Measurements from ENCODE around the gene CDH20. TPM values are rescaled to one million over a fixed set of nuclear protein-coding genes. Genes with fewer than 3 reads are reported as not detected.

Gene CDH20
- total RNA-seq, 4 donors from 2014 or later = 5.9 TPM; not detected in 3

DNA sequence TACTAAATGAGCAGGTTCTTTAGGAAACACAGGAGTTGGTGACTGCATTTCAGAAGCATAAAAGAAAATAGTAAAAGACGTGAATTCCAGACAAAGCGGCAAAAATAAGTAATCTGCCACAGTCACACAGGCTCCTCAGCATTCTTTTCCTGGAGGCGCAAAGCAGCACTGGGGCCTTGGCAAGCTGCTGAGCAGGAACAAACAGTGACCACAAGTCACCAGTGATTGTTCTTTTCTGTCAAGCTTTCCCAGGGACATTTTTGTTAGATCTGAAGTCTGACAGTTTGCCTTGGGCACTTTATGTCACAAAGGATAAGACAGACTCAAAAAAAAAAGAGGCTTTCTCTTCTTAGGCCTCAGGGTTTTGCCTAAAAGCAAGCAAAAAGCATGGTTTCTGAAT, 216.2 kb downstream of the CDH20 start:
- Histone ChIP-seq H3K27ac (no peak overlapping the region), H3K27me3 (no peaks in the 10 kb centered on the region), H3K36me3 (no peaks in the 10 kb centered on the region), H3K4me1 (peaks cover 0 to 10% of the 10 kb centered on the region in 2 donors), H3K9me3 (no peaks in the 10 kb centered on the region), H3K4me3 (no peak overlapping the region)
- TF ChIP-seq POLR2A (IDR thresholded peaks at IDR 0.05) = no peak
- TF ChIP-seq, protein P1, sequence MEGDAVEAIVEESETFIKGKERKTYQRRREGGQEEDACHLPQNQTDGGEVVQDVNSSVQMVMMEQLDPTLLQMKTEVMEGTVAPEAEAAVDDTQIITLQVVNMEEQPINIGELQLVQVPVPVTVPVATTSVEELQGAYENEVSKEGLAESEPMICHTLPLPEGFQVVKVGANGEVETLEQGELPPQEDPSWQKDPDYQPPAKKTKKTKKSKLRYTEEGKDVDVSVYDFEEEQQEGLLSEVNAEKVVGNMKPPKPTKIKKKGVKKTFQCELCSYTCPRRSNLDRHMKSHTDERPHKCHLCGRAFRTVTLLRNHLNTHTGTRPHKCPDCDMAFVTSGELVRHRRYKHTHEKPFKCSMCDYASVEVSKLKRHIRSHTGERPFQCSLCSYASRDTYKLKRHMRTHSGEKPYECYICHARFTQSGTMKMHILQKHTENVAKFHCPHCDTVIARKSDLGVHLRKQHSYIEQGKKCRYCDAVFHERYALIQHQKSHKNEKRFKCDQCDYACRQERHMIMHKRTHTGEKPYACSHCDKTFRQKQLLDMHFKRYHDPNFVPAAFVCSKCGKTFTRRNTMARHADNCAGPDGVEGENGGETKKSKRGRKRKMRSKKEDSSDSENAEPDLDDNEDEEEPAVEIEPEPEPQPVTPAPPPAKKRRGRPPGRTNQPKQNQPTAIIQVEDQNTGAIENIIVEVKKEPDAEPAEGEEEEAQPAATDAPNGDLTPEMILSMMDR (IDR thresholded peaks at IDR 0.05) = no peak
- no peak for DNase-seq
- intact Hi-C loops (cut with DNase I; ENCODE audit: low total_unique reads) = no loop called here

GRCh38 chr18:61549889-61550288, 216.7 kb downstream of the CDH20 start:
- intact Hi-C loops (cut with DNase I; ENCODE audit: low total_unique reads) = no loop called here
- Histone ChIP-seq H3K4me3 (no peak overlapping the region), H3K27ac (no peak overlapping the region), H3K27me3 (no peaks in the 10 kb centered on the region), H3K9me3 (no peaks in the 10 kb centered on the region), H3K4me1 (peaks cover 0 to 10% of the 10 kb centered on the region in 2 donors), H3K36me3 (no peaks in the 10 kb centered on the region)
- no peak for TF ChIP-seq POLR2A (IDR thresholded peaks at IDR 0.05)
- TF ChIP-seq, protein P1 (IDR thresholded peaks at IDR 0.05) = no peak
- no peak for DNase-seq

DNA sequence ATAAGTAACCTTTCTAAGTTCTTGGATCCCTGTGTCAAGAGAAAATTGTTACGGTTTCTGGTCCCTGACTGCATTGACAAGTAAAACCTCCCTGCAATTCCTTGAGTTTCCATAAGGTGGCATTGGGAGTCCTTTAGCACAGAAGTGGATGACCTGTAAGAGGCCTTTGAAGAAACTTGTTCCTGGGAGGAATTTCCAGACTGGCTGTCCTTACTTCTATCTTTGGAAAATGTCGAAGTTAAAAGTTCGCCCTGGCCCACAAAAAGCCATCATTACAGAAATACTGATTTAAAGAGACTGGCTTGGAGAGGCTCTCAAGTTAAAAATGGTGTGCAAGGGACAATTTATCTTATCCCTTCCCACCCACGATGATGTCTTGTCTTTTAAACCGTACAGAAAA, 218.4 kb downstream of the CDH20 start:
- Histone ChIP-seq H3K36me3 (no peaks in the 10 kb centered on the region), H3K27ac (no peak overlapping the region), H3K9me3 (no peaks in the 10 kb centered on the region), H3K27me3 (no peaks in the 10 kb centered on the region), H3K4me1 (peaks cover 0 to under 1% of the 10 kb centered on the region in 2 donors), H3K4me3 (no peak overlapping the region)
- TF ChIP-seq POLR2A (IDR thresholded peaks at IDR 0.05) = no peak
- TF ChIP-seq, protein P1 (IDR thresholded peaks at IDR 0.05) = peak; percentile 83 to 90 (median 87)
- peak in 1 of 2 donors; percentile 65 for DNase-seq
- intact Hi-C loops (cut with DNase I; ENCODE audit: low total_unique reads) = no loop called here

- Histone ChIP-seq H3K9me3 (no peaks in the 10 kb centered on the region), H3K4me3 (no peak overlapping the region), H3K27ac (no peak overlapping the region), H3K4me1 (no peaks in the 10 kb centered on the region), H3K27me3 (no peaks in the 10 kb centered on the region), H3K36me3 (no peaks in the 10 kb centered on the region)
- no peak for TF ChIP-seq POLR2A (IDR thresholded peaks at IDR 0.05)
- TF ChIP-seq, protein P1 (IDR thresholded peaks at IDR 0.05) = no peak
- no peak for DNase-seq
- intact Hi-C loops (cut with DNase I; ENCODE audit: low total_unique reads) = no loop called here
Observed at GRCh38 chr18:61553045-61553659, 219.9 kb downstream of the CDH20 start.

DNA sequence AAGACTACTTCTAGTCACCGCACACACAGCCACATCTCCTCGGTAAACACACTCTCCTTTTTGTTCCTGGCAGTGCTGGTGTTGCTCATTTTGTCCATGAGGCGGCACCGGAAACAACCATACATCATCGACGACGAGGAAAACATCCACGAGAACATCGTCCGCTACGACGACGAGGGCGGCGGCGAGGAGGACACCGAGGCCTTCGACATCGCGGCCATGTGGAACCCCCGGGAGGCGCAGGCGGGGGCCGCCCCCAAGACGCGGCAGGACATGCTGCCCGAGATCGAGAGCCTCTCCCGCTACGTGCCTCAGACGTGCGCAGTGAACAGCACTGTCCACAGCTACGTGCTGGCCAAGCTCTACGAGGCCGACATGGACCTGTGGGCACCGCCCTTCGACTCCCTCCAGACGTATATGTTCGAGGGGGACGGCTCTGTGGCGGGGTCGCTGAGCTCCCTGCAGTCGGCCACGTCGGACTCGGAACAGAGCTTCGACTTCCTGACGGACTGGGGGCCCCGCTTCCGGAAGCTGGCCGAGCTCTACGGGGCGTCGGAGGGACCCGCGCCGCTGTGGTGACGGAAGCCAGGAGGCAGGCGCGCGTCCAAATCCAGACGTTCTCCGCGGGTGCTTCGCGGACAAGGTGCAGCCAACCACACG, 221.0 kb downstream of the CDH20 start:
- Histone ChIP-seq H3K36me3 (no peaks in the 10 kb centered on the region), H3K4me3 (no peak overlapping the region), H3K4me1 (no peaks in the 10 kb centered on the region), H3K27ac (no peak overlapping the region), H3K9me3 (no peaks in the 10 kb centered on the region), H3K27me3 (no peaks in the 10 kb centered on the region)
- TF ChIP-seq, protein P1 (IDR thresholded peaks at IDR 0.05) = no peak
- no peak for TF ChIP-seq POLR2A (IDR thresholded peaks at IDR 0.05)
- no peak for DNase-seq
- intact Hi-C loops (cut with DNase I; ENCODE audit: low total_unique reads) = no loop called here

Measured in uterus (tissue), 4 donors.